Erythroblast (primary cell): ENCODE data around the gene MGAT5B.

Experiments
- DNase-seq, 2 experiments: peaks; one replicate each; lab custom pipeline; 2025; lab: John Stamatoyannopoulos, UW
- GATA1 ChIP-seq: IDR thresholded peaks from 2 replicates; pipeline ENCODE4 v1.6.1; 2011; ENCODE audit warnings: low read depth, mild to moderate bottlenecking, control low read depth, low read length, moderate library complexity
- POLR2A ChIP-seq: IDR thresholded peaks from 2 replicates; pipeline ENCODE4 v1.6.1; 2011; ENCODE audit warnings: mild to moderate bottlenecking, low read length

Gene MGAT5B

GRCh38 chr17:76914937-76915336 is 46.7 kb downstream of the MGAT5B start:
- no peak for TF ChIP-seq GATA1
- no peak for TF ChIP-seq POLR2A
- DNase-seq = no peak

DNA sequence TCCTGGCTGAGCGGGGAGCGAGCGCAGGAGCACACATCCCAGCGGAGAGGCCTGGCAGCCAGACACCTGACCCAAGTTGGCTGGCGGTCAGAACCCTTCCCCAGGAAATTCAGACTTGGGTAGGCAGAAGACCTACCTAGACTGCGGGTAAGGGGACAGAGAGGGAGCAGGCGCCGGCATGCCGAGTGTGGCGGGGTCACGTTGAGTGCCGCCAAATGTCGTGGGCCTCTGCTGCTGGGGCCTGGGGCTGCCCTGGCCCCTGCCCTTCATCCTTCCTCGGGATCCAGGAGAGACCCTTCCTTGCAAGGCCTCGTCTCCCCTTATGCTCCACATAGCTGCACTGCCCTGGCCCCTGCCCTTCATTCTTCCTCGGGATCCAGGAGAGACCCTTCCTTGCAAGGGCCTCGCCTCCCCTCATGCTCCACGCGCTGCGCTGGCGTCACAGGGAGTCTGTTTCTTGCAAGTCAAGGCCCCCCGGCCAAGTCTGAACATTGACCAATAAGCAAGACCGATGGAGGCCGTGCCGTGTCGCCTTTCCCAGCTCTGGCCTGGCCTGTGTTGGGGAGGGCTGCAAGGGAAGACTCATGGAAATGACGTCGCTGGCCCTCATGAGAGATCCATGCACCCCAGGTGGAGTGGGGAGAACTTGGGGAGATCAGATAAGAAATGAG is 47.8 kb downstream of the MGAT5B start:
- DNase-seq = no peak
- TF ChIP-seq POLR2A (no peak), GATA1 (no peak)

- no peak for TF ChIP-seq GATA1
- no peak for TF ChIP-seq POLR2A
- no peak for DNase-seq
Observed at GRCh38 chr17:76917829-76918228, 49.6 kb downstream of the MGAT5B start.

DNA sequence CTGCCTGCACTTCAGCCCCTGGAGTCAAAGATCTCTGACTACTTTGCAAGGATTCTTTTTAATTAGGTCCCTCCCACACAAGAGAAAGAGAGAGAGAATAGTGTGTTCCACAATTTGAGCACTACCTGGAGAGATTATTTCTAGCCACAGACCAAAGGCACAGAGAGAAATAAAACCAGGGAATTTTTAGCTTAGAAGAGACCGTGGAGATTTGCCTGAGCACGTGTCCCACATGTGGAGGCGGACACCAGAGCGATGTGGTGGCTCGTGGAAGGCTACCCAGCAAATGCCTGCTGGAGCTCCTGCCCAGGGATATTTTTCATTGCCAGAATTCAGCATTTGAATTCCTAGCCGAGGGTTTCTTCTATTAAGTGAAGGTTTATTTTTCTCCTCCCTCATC is 50.6 kb downstream of the MGAT5B start:
- DNase-seq = no peak
- TF ChIP-seq POLR2A (no peak), GATA1 (no peak)

DNA sequence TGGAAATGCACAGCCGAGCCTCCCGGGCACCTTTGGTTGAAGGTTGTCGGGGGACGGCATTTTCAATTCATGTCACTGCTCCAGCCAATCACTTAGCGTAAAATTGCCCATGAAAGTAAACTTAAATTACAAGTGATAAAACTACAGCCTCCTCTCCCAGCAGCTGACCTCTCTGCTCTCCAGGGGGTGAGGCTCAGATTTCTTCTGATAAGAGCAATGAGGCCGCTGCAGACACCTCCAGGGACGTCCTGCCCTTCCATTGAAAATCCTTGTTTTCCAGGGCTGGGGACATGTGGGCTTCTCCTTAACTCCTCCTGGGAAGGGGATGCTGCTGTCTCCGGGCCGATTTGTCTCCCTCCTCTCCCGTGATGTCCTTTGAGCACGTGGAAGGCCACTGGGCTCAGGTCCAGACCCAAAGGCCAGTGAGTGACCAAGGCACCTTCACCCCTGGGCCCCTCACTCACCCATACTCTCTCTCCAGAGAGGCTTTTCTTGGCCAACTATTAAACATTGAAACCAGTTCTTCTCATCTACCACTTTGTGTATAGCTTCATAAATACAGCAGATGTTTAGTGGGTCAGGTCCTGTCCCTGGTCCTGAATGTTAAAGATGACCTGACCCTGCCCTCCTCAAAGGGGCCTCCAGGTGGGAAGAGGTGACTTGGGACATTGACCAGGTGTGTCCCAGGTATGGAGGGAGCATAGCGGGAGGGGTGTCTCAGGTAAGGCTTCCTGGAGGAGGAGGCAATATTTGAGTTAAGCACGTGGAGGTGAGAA is 52.3 kb downstream of the MGAT5B start:
- no peak for TF ChIP-seq POLR2A
- TF ChIP-seq GATA1 = no peak
- DNase-seq = no peak

- TF ChIP-seq POLR2A = no peak
- TF ChIP-seq GATA1 = no peak
- DNase-seq = no peak
Observed at GRCh38 chr17:76921340-76922036, 53.3 kb downstream of the MGAT5B start.

DNA sequence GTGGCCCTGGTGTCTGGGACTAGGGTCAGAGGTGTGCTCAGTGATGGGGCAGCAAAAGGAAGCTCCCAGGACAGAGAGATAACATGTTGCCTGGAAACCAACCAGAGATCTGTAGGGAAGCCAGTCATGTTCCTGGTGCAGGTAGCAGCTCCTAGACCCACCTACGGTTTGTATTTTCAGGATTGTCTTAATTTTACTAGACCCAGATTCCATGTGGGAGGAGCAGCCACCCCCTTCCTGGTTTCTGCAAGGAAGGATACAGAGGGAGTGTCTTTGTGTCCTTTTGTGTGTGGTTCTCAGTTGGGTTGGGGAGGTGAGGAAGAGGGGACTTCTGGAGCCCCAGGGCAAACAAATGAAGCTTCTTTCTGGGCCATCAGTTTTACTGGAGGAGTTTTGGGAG is 53.9 kb downstream of the MGAT5B start:
- TF ChIP-seq POLR2A (no peak), GATA1 (no peak)
- no peak for DNase-seq

GRCh38 chr17:76922967-76923366 is 54.8 kb downstream of the MGAT5B start:
- TF ChIP-seq POLR2A (no peak), GATA1 (no peak)
- DNase-seq = no peak

DNA sequence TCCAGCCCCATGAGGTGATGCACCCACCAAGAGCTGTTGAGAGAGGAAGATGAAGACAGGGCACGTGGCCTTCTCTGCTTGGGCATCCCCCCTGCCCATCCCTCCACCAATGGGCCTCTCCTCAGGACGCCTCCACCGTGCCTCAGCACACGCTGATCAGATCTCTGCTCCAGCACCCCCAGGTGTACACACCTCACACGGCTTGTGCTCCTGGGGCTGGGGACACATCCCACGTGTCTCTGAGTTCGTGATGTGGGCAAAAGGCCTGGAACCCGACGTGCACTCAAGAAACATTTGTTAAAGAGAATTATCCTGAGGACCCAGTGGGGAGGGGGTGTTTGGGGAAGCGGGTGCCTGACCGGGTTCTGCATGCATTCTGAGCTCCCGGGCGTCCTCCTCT is 55.3 kb downstream of the MGAT5B start:
- TF ChIP-seq POLR2A = no peak
- no peak for TF ChIP-seq GATA1
- DNase-seq = no peak

DNA sequence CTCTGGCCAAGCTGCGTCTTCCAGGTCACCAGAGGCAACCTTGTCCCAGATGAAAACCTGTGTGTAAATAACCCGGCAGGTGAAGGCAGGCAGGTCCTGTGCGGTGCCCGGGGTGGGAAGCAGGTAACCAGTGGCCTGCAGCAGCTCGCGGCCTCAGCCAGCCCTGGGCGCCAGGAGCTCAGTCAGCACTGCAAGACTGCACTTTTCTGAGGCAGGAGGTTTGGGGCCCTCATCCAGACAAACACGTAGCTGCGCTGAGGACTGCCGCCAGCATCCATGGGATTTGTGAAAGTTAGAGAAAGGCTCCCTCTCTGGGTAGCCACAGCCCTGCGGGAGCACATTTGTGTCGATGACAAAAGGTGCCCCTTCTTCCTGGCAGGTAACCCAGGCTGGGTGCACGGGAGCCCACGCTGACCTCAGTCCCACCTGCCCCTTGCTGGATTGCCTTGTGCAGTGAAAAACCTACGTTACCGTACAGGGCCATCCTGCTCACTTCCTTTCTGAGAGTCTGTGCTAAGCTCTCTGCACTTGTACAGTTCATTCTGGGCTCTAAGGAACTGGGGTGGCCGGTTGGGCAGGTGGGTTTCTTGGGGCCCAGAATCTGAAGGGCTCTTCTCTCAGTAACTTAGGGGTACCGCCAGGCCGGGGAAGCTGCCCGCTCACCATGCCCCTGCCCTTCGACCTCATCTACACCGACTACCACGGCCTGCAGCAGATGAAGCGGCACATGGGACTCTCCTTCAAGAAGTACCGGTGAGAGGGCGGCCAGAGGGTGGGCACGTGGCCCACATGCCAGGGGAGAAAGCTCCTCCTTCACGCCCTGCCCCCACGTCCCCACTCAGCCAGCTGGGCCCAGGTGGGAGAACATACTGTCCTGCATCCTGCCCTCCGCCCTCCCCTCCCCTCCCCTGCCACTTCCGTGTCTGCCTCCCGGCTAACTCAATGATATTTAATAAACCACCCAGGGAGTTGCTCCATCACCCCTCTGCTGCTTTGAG is 56.4 kb downstream of the MGAT5B start:
- DNase-seq = no peak
- TF ChIP-seq POLR2A = no peak
- no peak for TF ChIP-seq GATA1

DNA sequence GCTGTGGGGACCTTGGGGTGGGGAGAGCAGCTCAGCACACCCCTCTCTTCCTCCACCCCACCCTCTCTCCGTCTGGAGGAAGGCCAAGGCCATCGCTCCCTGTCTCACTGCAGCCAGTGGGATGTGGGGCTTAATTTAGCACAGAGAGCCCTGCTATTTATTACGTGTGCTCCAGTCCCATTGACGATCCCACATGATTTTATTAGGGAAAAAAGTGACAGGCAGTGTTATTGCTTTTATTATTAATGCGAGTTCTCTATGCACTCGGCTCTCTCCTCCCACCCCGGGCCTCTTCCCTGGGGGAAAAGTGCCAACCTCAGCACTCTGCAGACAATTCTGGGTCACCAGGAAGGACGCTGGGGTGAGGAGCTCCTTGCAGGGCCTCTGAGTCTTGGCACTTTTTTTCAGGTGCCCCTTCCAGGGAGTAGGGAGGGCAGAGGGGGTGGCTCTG is 57.3 kb downstream of the MGAT5B start:
- no peak for DNase-seq
- no peak for TF ChIP-seq POLR2A
- no peak for TF ChIP-seq GATA1

DNA sequence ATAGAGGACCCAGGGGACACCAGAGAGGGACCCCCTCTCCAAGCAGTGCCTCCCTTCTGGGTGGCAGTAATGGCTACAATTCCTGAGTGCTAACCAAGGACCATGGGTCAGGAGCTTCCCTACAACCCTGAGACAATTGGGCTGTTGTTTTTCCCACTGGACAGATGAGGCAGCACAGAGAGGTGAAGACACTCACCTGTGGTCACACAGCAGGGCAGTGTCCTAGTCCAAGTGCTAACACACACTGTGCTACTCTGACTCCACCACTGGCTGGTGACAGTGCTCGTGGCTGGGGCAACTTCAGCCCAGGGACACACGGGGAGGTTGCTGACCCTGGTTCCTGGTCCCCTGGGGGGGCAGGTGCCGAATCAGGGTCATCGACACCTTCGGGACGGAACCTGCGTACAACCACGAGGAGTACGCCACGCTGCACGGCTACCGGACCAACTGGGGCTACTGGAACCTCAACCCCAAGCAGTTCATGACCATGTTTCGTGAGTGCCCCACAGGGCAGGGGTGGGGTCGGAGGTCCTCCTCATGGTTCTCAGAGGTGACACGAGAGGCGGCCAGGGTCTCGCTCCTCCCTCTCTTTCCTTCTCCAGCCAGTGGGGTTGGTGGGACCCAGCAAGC is 58.1 kb downstream of the MGAT5B start:
- no peak for DNase-seq
- TF ChIP-seq POLR2A (no peak), GATA1 (no peak)
